ENCODE results near the gene RNF167. TPM values are rescaled to one million over a fixed set of nuclear protein-coding genes. Genes with fewer than 3 reads are reported as not detected.

Gene RNF167
- total and polyA plus RNA-seq, 12 donors = 65.0 to 202 (median 85.5) TPM

DNA sequence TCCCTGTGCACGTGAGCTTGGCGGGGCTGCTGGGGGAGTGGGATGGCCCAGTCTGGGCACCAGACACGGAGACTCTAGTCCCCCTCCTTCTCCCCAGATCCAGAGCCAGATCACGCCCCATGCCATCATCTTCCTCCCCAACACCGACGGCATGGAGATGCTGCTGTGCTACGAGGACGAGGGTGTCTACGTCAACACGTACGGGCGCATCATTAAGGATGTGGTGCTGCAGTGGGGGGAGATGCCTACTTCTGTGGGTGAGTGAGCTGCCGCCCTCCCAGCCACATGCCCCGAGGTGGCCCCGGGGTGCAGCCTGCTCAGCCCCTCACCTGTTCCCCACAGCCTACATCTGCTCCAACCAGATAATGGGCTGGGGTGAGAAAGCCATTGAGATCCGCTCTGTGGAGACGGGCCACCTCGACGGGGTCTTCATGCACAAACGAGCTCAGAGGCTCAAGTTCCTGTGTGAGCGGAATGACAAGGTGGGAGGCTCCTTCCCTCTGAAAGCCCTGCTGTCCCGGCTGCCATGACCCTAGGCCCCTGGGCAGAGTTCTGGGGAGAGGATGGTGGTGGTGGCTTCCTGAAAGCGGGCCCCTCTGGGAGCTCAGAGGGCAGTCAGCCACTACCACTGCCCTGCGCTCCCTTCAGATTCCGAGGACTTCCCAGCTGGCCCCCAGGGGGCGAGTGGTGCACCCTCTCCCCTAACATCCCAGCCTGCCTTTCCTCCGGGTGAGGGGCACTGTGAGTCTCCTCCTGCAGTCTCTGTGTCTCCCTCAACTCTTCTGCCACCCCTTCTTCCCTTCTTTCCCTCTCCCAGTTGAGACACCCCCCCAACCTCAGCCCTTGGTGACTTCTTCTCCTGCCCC is 43.5 kb upstream of the RNF167 start:
- H3K36me3 ChIP-seq = peaks cover 6 to 60% (median 45%) of the 10 kb centered on the region in 9 donors
- peaks cover 0 to 30% (median 21%) of the 10 kb centered on the region in 7 donors for H3K27me3 ChIP-seq

GRCh38 chr17:4897198-4897687 is 42.8 kb upstream of the RNF167 start:
- Histone ChIP-seq H3K9me3 (no peaks in the 10 kb centered on the region), H3K27ac (no peak overlapping the region), H3K4me1 (peaks cover 0 to 34% (median 25%) of the 10 kb centered on the region in 9 donors), H3K36me3 (peaks cover 5 to 54% (median 38%) of the 10 kb centered on the region in 9 donors), H3K27me3 (peaks cover 0 to 36% (median 21%) of the 10 kb centered on the region in 7 donors), H3K4me3 (no peak overlapping the region)
- intact Hi-C loops (cut with DNase I) = loop anchor here in 1 of 10 donors (10.0 kb wide), 1 partner anchor 192 kb away; the partner anchor contains the start of gene PELP1
- ATAC-seq (no peak), DNase-seq (no peak)
- no peak for TF ChIP-seq CTCF (IDR thresholded peaks at IDR 0.05)
- 83 to 84% methylated on average over 10 of the region's 10 CpGs for WGBS, 2 donors

More for the DNA sequence above, 43.5 kb upstream of the RNF167 start:
- no peak for TF ChIP-seq CTCF (IDR thresholded peaks at IDR 0.05)
- H3K4me1 ChIP-seq = peaks cover 0 to 32% (median 24%) of the 10 kb centered on the region in 9 donors
- DNase-seq = no peak
- H3K27ac ChIP-seq = no peak overlapping the region
- ATAC-seq = no peak
- intact Hi-C loops (cut with DNase I) = loop anchor here in 1 of 10 donors (10.0 kb wide), 1 partner anchor 192 kb away; the partner anchor contains the start of gene PELP1
- no peak overlapping the region for H3K4me3 ChIP-seq
- WGBS, 2 donors = 91 to 93% methylated on average over 27 of the region's 27 CpGs
- no peaks in the 10 kb centered on the region for H3K9me3 ChIP-seq

GRCh38 chr17:4897785-4898184 is 42.3 kb upstream of the RNF167 start:
- Histone ChIP-seq H3K9me3 (no peaks in the 10 kb centered on the region), H3K27ac (no peak overlapping the region), H3K4me1 (peaks cover 0 to 35% (median 25%) of the 10 kb centered on the region in 9 donors), H3K27me3 (peaks cover 0 to 36% (median 21%) of the 10 kb centered on the region in 7 donors), H3K36me3 (peaks cover 5 to 48% (median 34%) of the 10 kb centered on the region in 9 donors), H3K4me3 (no peak overlapping the region)
- WGBS, 2 donors = 83 to 91% methylated on average over 5 of the region's 5 CpGs
- ATAC-seq = no peak
- DNase-seq = no peak
- intact Hi-C loops (cut with DNase I) = loop anchor here in 1 of 10 donors (10.0 kb wide), 1 partner anchor 193 kb away; the partner anchor contains the start of gene PELP1
- TF ChIP-seq CTCF (IDR thresholded peaks at IDR 0.05) = no peak

- H3K9me3 ChIP-seq = no peaks in the 10 kb centered on the region
- peaks cover 5 to 43% (median 32%) of the 10 kb centered on the region in 9 donors for H3K36me3 ChIP-seq
- no peak overlapping the region for H3K27ac ChIP-seq
- H3K4me1 ChIP-seq = peaks cover 0 to 41% (median 30%) of the 10 kb centered on the region in 9 donors
- DNase-seq (no peak), ATAC-seq (no peak)
- no peak overlapping the region for H3K4me3 ChIP-seq
- intact Hi-C loops (cut with DNase I) = loop anchor here in 1 of 10 donors (10.0 kb wide), 1 partner anchor 194 kb away; the partner anchor contains the start of gene PELP1
- peaks cover 0 to 36% (median 21%) of the 10 kb centered on the region in 7 donors for H3K27me3 ChIP-seq
- no peak for TF ChIP-seq CTCF (IDR thresholded peaks at IDR 0.05)
- 91 to 93% methylated on average over 8 of the region's 8 CpGs for WGBS, 2 donors
Measured at GRCh38 chr17:4898351-4898750, 41.7 kb upstream of the RNF167 start.

Measured in heart right ventricle (tissue), 16 donors.